8988T (cell line): ENCODE data around the gene MS4A2.
"Not testable (repeated sequence)": the region's sequence is repeated elsewhere in the genome, so short reads cannot be mapped to it uniquely, and the experiment has no call there.

Experiments
- DNase-seq: peaks from one replicate; pipeline ENCODE4 v3.0.0; 2011

Gene MS4A2

DNA sequence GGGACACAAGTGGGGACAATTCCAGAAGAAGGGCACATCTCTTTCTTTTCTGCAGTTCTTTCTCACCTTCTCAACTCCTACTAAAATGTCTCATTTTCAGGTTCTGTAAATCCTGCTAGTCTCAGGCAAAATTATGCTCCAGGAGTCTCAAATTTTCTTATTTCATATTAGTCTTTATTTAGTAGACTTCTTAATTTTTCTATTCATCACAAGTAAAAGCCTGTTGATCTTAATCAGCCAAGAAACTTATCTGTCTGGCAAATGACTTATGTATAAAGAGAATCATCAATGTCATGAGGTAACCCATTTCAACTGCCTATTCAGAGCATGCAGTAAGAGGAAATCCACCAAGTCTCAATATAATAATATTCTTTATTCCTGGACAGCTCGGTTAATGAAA lies at the start of gene MS4A2:
MS4A2 (plus strand) TSS at position 301 of the 400 bp plus-strand sequence. CDS start 102 bp downstream, outside the sequence.
- DNase-seq = no peak

GRCh38 chr11:60040109-60040508 lies 48.4 kb upstream of the MS4A2 start, which contains the start of gene OOSP2:
TSS of gene OOSP2 (plus strand) at chr11:60040409. CDS start at chr11:60040460, 51 bp downstream.
- no peak for DNase-seq

GRCh38 chr11:60050422-60050821 lies 38.0 kb upstream of the MS4A2 start:
- DNase-seq = not testable (repeated sequence)

DNA sequence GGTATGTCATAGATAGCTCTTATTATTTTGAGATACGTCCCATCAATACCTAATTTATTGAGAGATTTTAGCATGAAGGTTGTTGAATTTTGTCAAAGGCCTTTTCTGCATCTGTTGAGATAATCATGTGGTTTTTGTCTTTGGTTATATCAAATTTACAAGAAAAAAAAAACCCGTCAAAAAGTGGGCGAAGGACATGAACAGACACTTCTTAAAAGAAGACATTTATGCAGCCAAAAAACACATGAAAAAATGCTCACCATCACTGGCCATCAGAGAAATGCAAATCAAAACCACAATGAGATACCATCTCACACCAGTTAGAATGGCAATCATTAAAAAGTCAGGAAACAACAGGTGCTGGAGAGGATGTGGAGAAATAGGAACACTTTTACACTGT lies 37.6 kb upstream of the MS4A2 start:
- not testable (repeated sequence) for DNase-seq

DNA sequence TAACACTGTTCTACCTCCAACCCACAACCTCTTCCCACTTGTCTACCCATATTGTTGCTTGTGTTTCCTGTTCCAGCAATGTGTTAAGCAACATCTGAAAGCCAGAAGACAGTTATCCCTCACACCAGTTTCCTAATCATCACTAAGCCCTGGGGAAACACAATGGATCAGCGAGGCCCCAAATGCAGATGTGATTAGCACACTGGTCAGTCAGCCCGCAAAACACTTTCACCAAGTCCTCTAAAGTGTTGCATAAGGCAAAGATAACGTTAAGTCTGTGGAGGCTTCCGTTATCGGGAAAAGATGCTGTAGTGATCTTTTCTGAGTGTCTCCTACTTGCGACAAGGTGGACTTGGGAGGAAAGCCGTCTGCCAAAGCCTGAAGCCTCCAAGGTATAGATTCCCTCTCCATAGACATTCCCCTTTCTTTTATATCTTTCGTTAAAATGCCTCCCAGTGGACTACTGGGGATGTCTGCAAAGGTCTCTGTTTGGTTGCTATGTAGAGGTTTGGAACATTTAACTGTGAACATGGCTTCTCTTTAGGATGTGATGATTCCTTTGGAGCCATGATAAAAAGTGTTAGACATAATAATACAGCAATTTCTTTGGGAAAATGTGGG lies 32.0 kb upstream of the MS4A2 start, which contains the start of gene MS4A3:
MS4A3 (plus strand) TSS at position 317 of the 621 bp plus-strand sequence. CDS start 4,496 bp downstream, outside the sequence.
- no peak for DNase-seq

DNA sequence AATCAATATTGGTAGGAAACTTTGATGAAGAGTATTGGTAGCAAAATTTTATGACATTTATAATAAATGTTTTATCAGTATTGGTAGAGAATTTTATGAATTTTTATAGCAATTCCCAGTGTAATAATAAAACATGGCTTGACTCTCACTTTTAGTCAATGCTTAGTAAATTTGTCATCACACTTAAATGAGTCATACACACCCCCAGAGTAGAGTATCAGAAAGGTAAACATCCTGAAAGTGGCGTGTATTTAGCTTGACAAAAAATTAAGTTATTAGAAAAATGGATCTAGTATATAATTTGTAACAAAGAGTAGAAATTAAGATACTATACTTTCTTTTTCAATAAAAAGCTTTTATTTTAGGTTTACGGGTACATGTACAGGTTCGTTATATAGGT lies 29.4 kb upstream of the MS4A2 start:
- no peak for DNase-seq

GRCh38 chr11:60059521-60060240 lies 28.8 kb upstream of the MS4A2 start:
- no peak for DNase-seq

DNA sequence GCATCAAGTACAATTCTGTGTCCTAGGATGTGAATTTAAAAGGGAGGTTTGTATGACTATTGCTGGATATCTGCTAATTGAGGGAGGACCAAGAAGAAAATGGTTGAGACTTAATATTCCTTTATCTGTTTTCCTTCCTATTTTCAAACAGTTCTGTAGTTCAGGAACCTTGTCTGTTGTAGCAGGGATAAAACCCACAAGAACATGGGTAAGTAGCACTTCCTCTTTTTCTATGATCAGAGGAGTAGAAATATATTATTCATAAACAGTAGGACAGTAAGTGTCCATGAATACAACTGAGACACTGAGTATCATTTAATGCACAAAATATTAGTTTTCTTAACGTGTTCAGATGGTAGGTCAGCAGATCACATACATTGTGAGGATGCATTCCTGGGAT lies 24.4 kb upstream of the MS4A2 start:
- DNase-seq = no peak

- DNase-seq = no peak
Measured at GRCh38 chr11:60065801-60066200, 22.7 kb upstream of the MS4A2 start.

DNA sequence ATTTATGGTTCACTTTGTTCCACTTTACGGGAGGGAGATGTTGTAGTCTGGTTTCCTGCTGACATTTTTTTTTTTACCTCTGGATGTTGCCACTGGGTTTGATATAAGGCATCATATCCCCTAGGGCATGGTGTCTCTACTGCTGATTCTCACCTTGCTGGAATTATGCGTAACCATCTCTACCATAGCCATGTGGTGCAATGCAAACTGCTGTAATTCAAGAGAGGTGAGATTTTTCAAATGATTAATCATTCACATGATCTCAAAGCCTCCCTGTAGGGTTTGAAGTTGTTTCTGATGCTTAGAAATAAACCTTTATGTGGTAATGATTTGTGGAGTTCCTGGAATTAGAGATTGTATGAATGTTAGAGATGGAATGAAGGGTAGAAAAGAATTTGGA lies 19.0 kb upstream of the MS4A2 start:
- DNase-seq = no peak

DNA sequence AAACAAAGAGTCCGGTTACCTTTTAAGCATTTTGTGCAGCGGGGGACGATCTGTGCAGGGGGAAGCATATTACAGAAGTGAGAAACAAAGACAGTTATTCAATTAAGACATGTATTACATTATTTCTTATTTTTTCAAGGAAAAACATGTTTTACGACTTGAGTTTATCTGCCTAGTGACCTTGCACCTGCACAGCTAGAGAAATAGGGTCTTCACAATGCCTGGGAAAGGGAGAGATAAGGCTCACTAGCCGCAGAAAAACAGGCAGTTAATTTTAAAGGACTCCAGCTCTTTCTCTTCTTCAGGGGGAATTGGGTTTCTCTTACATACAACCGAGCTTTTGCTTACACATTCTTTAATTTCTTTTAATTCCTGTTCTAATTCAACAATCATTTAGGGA lies 16.8 kb upstream of the MS4A2 start:
- DNase-seq = not testable (repeated sequence)

GRCh38 chr11:60077216-60077817 lies 11.1 kb upstream of the MS4A2 start:
- DNase-seq = no peak

- DNase-seq = no peak
Measured at GRCh38 chr11:60077981-60078380, 10.5 kb upstream of the MS4A2 start.

DNA sequence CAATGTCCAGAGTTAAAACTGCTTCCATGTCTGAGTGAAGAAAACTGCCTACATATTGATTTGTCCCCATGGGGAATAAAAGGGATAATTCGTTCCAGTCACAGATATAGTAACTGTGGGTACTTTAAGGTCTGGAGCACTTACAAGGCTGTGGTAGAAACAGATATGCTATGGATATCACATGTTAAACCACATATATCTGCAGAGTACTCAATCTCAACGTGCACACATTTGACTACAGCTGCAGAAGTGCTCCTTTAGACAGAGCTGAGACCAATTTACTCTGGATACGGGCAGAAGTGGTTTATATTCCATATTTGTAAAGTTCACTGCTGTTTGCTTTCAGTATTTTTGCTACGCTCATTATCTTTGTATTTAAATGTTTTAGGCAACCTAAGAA lies 9.7 kb upstream of the MS4A2 start:
- DNase-seq = no peak

DNA sequence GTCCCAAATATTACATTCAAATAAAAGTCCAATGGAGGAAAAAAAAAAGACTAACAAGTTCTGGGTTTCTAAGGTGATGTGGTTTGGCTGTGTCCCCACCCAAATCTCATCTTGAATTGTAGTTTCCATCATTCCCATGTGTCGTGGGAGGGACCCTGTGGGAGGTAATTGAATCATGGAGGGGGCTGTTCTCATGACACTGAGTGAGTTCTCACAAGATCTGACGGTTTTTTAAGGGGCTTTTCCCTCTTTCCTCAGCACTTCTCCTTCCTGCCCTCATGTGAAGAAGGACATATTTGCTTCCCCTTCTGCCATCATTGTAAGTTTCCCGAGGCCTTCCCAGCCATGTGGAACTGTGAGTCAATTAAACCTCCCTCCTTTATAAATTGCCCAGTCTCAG lies 7.9 kb upstream of the MS4A2 start:
- no peak for DNase-seq

GRCh38 chr11:60084631-60085273 lies 3.7 kb upstream of the MS4A2 start:
- DNase-seq = no peak

- DNase-seq = no peak
Measured at GRCh38 chr11:60085909-60086308, 2.6 kb upstream of the MS4A2 start.

DNA sequence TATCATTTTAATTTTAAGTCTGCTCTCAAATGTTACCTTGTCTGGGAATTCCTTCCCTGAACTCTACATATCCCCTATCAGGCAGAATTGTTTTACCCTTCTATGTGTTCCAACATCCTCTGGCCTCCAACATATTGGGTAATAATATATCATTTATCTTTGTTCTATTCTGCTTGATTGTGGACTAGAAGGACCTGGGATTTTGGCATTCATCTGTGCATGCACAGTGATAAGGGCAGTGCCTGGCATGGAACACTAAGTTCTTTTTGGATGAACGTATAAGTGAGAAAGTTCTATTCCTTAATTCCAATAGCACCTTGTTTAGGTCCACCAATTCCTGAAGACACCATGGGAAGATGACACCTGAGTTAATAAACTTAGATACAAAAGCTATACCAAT lies 1.2 kb upstream of the MS4A2 start:
- no peak for DNase-seq

- no peak for DNase-seq
Measured at GRCh38 chr11:60095477-60096120, 7.1 kb downstream of the MS4A2 start.

GRCh38 chr11:60097189-60097588 lies 8.7 kb downstream of the MS4A2 start:
- DNase-seq = no peak

GRCh38 chr11:60098508-60098907 lies 10.0 kb downstream of the MS4A2 start:
- no peak for DNase-seq

DNA sequence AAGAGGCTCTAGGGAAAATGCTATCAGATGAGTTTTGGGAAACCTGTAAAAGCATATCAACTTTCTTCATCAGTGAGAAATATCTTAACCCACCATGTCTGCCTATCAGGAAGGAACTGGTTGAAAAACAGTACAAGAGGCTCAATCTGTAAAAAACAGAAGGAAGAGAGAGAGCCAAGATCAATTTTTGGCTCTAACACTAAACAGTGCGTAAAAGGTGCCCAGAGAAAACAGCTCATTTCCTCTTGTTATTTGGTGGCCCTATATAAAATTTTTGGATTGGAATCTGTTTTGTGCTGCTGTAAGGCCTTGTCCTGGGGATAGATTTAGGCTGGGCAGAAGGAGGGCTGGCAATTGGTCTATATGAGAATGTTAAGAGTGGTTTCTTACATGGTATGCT lies 12.1 kb downstream of the MS4A2 start:
- no peak for DNase-seq

- not testable (repeated sequence) for DNase-seq
Measured at GRCh38 chr11:60101368-60101767, 12.9 kb downstream of the MS4A2 start.
